K562 (cell line): ENCODE measurements around the gene TRMT1. TPM values are rescaled to one million over a fixed set of nuclear protein-coding genes. Genes with fewer than 3 reads are reported as not detected.

Source experiments
- ADNP ChIP-seq: fragments of 200-800 bp; sonication (Bioruptor generic); IDR thresholded peaks from 2 replicates; pipeline ENCODE4 v1.6.1; 2016; ENCODE audit warnings: missing genetic modification characterization, missing compliant biosample characterization
- CREB5 ChIP-seq: fragments of 250-450 bp; sonication (Bioruptor Pico); IDR thresholded peaks from 2 replicates; pipeline ENCODE4 v1.5.0; 2020; ENCODE audit warnings: mild to moderate bottlenecking
- E4F1 ChIP-seq: fragments of 250-450 bp; sonication (Bioruptor Pico); IDR thresholded peaks from 2 replicates; pipeline ENCODE4 v1.5.0; 2021; ENCODE audit warnings: mild to moderate bottlenecking, borderline replicate concordance
- FOXA3 ChIP-seq, 2 experiments: fragments of 450-650 bp in 1 of 2; sonication (generic) in 1 of 2; formaldehyde crosslinking; IDR thresholded peaks in 1 of 2; conservative IDR thresholded peaks in 1 of 2; 2 replicates each; pipeline versions ENCODE4 v1.4.0 to v1.8.0; 2020 to 2022; ENCODE audit warnings: mild to moderate bottlenecking in 2 of 2, missing genetic modification reagents in 1 of 2
- GTF2F1 ChIP-seq: IDR thresholded peaks from 2 replicates; pipeline ENCODE4 v1.6.1; 2011; ENCODE audit warnings: low read depth, low read length, improper control_type of control experiment
- MAFK ChIP-seq: IDR thresholded peaks from 2 replicates; pipeline ENCODE4 v1.6.1; 2011; ENCODE audit warnings: low read length, improper control_type of control experiment
- RFX5 ChIP-seq: IDR thresholded peaks from 2 replicates; pipeline ENCODE4 v1.6.1; 2011; ENCODE audit warnings: low read depth, mild to moderate bottlenecking, improper control_type of control experiment, low read length
- SAFB ChIP-seq: fragments of 200-400 bp; formaldehyde crosslinking; IDR thresholded peaks from 2 replicates; pipeline ENCODE4 v1.6.1; 2017; ENCODE audit warnings: low read depth, low read length, borderline replicate concordance
- TAF15 ChIP-seq: fragments of 200-400 bp; formaldehyde crosslinking; IDR thresholded peaks from 2 replicates; pipeline ENCODE4 v1.6.1; 2017; ENCODE audit warnings: mild to moderate bottlenecking, low read depth, low read length, moderate library complexity
- TAL1 ChIP-seq: fragments of 450-650 bp; IDR thresholded peaks from 2 replicates; pipeline ENCODE4 v1.6.1; 2016; ENCODE audit warnings: mild to moderate bottlenecking
- TGIF2 ChIP-seq: sonication (generic); formaldehyde crosslinking; IDR thresholded peaks from 2 replicates; pipeline ENCODE4 v1.8.1; 2022; ENCODE audit warnings: mild to moderate bottlenecking, missing genetic modification reagents, moderate library complexity
- TRIM28 ChIP-seq: fragments of 450-650 bp; IDR thresholded peaks from 2 replicates; pipeline ENCODE4 v1.6.1; 2017
- TSHZ1 ChIP-seq: fragments of 250-450 bp; sonication (Bioruptor Pico); IDR thresholded peaks from 2 replicates; pipeline ENCODE4 v1.4.0; 2020; ENCODE audit warnings: mild to moderate bottlenecking, moderate library complexity
- U2AF2 ChIP-seq: fragments of 200-400 bp; formaldehyde crosslinking; optimal IDR thresholded peaks from 2 replicates; pipeline ENCODE3; 2017; ENCODE audit warnings: low read depth, mild to moderate bottlenecking, low read length
- ZNF347 ChIP-seq: fragments of 450-650 bp; formaldehyde crosslinking; IDR thresholded peaks from 2 replicates; pipeline ENCODE4 v1.4.0; 2020; ENCODE audit warnings: low read depth, mild to moderate bottlenecking, moderate library complexity
- polyA plus RNA-seq, 8 experiments: library from polyadenylated mRNA; depleted of rRNA in 4 of 8; stranded (reverse) in 5 of 8; unstranded in 3 of 8; fragments of >200 nt; fragmentation: Nextera tagmentation in 2 of 8; fragmentation: Illumina TruSeq in 1 of 8; extraction: Ambion mirVana in 2 of 8; extraction: Trizol in 1 of 8; gene quantifications; 2 replicates each; pipeline versions ENCODE4 v1.2.1 to v1.2.3, GENCODE V29; 2011 to 2014; ENCODE audit warnings: inconsistent platforms in 1 of 8, missing spikeins in 1 of 8
- total RNA-seq, 7 experiments: library from RNA; depleted of rRNA in 6 of 7; stranded (reverse); fragments of >200 nt in 6 of 7; fragmentation: Illumina TruSeq in 2 of 7; extraction: Trizol in 2 of 7; gene quantifications; 2 replicates each; pipeline versions ENCODE4 v1.2.1 to v1.2.3, GENCODE V29; 2011 to 2021; ENCODE audit warnings: low replicate concordance in 1 of 7
- TF ChIP-seq, protein P1 (sequence below): fragments of 450-650 bp; IDR thresholded peaks from 2 replicates; pipeline ENCODE4 v1.7.0; 2016; ENCODE audit warnings: borderline replicate concordance
- TF ChIP-seq, protein P2 (sequence below), 2 experiments: fragments of 250-450 bp in 1 of 2; fragments of 450-650 bp in 1 of 2; sonication (Bioruptor Pico) in 1 of 2; IDR thresholded peaks; 2 replicates each; pipeline versions ENCODE4 v1.6.1 to v1.8.0; 2016 to 2021; ENCODE audit warnings: mild to moderate bottlenecking in 2 of 2, moderate library complexity in 2 of 2, missing compliant biosample characterization in 1 of 2, missing genetic modification characterization in 1 of 2

Gene TRMT1
- total and polyA plus RNA-seq, 9 of the 15 experiments (the other 6 are each of a cell fraction or from before 2014, with no cell fraction given), result 5.8 to 158 (median 54.3) TPM

- TF ChIP-seq CREB5 (CRISPR knock-in tag) (no peak), TRIM28 (0 out of 2 replicates have a peak, but pooled peaks have one; percentile 41), MAFK (no peak), U2AF2 (no peak), ADNP (tag) (no peak), SAFB (peak; percentile 89), TGIF2 (CRISPR knock-in tag) (peak; percentile 22; the same call in 1 of the 2 replicates), FOXA3 (CRISPR knock-in tag; conservative IDR thresholded peaks at IDR 0.05 in 1 of 2, IDR thresholded peaks at IDR 0.05 in 1 of 2) (no peak), ZNF347 (CRISPR knock-in tag) (no peak), TSHZ1 (CRISPR knock-in tag) (no peak), TAF15 (no peak), E4F1 (CRISPR knock-in tag) (no peak), TAL1 (no peak), GTF2F1 (peak; percentile 69; the same call in 1 of the 2 replicates), RFX5 (no peak)
- TF ChIP-seq, protein P1, sequence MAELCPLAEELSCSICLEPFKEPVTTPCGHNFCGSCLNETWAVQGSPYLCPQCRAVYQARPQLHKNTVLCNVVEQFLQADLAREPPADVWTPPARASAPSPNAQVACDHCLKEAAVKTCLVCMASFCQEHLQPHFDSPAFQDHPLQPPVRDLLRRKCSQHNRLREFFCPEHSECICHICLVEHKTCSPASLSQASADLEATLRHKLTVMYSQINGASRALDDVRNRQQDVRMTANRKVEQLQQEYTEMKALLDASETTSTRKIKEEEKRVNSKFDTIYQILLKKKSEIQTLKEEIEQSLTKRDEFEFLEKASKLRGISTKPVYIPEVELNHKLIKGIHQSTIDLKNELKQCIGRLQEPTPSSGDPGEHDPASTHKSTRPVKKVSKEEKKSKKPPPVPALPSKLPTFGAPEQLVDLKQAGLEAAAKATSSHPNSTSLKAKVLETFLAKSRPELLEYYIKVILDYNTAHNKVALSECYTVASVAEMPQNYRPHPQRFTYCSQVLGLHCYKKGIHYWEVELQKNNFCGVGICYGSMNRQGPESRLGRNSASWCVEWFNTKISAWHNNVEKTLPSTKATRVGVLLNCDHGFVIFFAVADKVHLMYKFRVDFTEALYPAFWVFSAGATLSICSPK, result no peak
- TF ChIP-seq, protein P2, sequence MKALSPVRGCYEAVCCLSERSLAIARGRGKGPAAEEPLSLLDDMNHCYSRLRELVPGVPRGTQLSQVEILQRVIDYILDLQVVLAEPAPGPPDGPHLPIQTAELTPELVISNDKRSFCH (CRISPR knock-in tag; IDR thresholded peaks at IDR 0.05), result no peak
- TF ChIP-seq, protein P2 (tag; IDR thresholded peaks at IDR 0.05), result no peak; the same call in 1 of the 2 replicates
Observed at GRCh38 chr19:13151605-13152355, 35.2 kb upstream of the TRMT1 start (continued).
